ENCODE results near the gene PLA1A. TPM values are rescaled to one million over a fixed set of nuclear protein-coding genes. Genes with fewer than 3 reads are reported as not detected.

The PLA1A gene
- total and polyA plus RNA-seq, 2 donors (not counting 3 experiments of a cell fraction or from before 2014, with no cell fraction given) = 0.07 TPM; not detected in 1

GRCh38 chr3:119558626-119559317 lies 38.9 kb upstream of the PLA1A start:
- no peaks in the 10 kb centered on the region for H3K4me1 ChIP-seq (ENCODE audit: control insufficient read depth, extremely low read depth, insufficient read depth, low read length)
- no peak for DNase-seq (ENCODE audit: low read depth, low spot score)
- TF ChIP-seq GATA2 (IDR thresholded peaks at IDR 0.05; ENCODE audit: insufficient read depth, insufficient read length, low read depth, low read length) = no peak
- TF ChIP-seq, protein P1, sequence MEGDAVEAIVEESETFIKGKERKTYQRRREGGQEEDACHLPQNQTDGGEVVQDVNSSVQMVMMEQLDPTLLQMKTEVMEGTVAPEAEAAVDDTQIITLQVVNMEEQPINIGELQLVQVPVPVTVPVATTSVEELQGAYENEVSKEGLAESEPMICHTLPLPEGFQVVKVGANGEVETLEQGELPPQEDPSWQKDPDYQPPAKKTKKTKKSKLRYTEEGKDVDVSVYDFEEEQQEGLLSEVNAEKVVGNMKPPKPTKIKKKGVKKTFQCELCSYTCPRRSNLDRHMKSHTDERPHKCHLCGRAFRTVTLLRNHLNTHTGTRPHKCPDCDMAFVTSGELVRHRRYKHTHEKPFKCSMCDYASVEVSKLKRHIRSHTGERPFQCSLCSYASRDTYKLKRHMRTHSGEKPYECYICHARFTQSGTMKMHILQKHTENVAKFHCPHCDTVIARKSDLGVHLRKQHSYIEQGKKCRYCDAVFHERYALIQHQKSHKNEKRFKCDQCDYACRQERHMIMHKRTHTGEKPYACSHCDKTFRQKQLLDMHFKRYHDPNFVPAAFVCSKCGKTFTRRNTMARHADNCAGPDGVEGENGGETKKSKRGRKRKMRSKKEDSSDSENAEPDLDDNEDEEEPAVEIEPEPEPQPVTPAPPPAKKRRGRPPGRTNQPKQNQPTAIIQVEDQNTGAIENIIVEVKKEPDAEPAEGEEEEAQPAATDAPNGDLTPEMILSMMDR (IDR thresholded peaks at IDR 0.05; ENCODE audit: extremely low read depth in 1 of 2, insufficient read depth in 1 of 2, low read depth in 1 of 2, low read length in 2 of 2) = no peak
- TF ChIP-seq, protein P2, sequence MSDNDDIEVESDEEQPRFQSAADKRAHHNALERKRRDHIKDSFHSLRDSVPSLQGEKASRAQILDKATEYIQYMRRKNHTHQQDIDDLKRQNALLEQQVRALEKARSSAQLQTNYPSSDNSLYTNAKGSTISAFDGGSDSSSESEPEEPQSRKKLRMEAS (IDR thresholded peaks at IDR 0.05; ENCODE audit: insufficient read depth, insufficient read length) = no peak
- no peak for TF ChIP-seq POLR2AphosphoS5 (IDR thresholded peaks at IDR 0.05; ENCODE audit: insufficient read depth, low read depth, low read length)
- no peak for TF ChIP-seq JUN (IDR thresholded peaks at IDR 0.05; ENCODE audit: borderline replicate concordance, insufficient read depth, insufficient read length, low read depth)
- no peak for TF ChIP-seq POLR2A (IDR thresholded peaks at IDR 0.05; ENCODE audit: low read depth, low read length)
- TF ChIP-seq FOS (IDR thresholded peaks at IDR 0.05; ENCODE audit: borderline replicate concordance, insufficient read depth, low read length) = no peak
- no peak for TF ChIP-seq EZH2 (IDR thresholded peaks at IDR 0.05; ENCODE audit: borderline replicate concordance, low read depth, low read length, severe bottlenecking)
- no peak for TF ChIP-seq MYC (IDR thresholded peaks at IDR 0.05; ENCODE audit: low read depth, low read length)
- intact Hi-C loops (cut with micrococcal nuclease) (loop anchor here (10.0 kb wide), 1 partner anchor 284 kb away; no protein-coding TSS in a partner anchor), dilution Hi-C loops (cut with MboI; ENCODE audit: extremely low pct_ligation_motif_present, low sequenced_read_pairs) (no loop called here)
- no TSS peak for BruUV-seq (replicated peaks)
- H3K9me3 ChIP-seq (replicated peaks; ENCODE audit: control insufficient read depth, insufficient read depth, low read length) = no peaks in the 10 kb centered on the region
- FAIRE-seq = no peak
- H3K36me3 ChIP-seq (ENCODE audit: control insufficient read depth in 2 of 2, extremely low read depth in 1 of 2, insufficient read depth in 2 of 2, low read length in 2 of 2) = no peaks in the 10 kb centered on the region
- CTCF ChIA-PET = interaction anchor here (1.0 to 1.5 kb wide), 2 partner anchors 58 to 122 kb away, joined by 3 read pairs; no protein-coding TSS in a partner anchor
- H3K4me3 ChIP-seq (replicated peaks in 1 of 3; ENCODE audit: insufficient read depth in 1 of 3, low read depth in 1 of 3, low read length in 3 of 3) = no peak overlapping the region
- no peak overlapping the region for H2AFZ ChIP-seq (ENCODE audit: low read depth, low read length)
- no peak overlapping the region for H3K4me2 ChIP-seq (ENCODE audit: insufficient read depth, low read length)
- H3K79me2 ChIP-seq (ENCODE audit: control insufficient read depth, insufficient read depth, low read length) = no peaks in the 10 kb centered on the region
- no peaks in the 10 kb centered on the region for H4K20me1 ChIP-seq (replicated peaks; ENCODE audit: control insufficient read depth, extremely low read depth, insufficient read depth, low read length)
- POLR2A ChIA-PET = no interaction called here
- H3K9me1 ChIP-seq (replicated peaks; ENCODE audit: control insufficient read depth, extremely low read depth, insufficient read depth, low read length) = no peaks in the 10 kb centered on the region
- H3K9ac ChIP-seq (replicated peaks; ENCODE audit: extremely low read depth, insufficient read depth, low read length) = no peak overlapping the region
- peaks cover 0 to 13% of the 10 kb centered on the region in 2 experiments for H3K27me3 ChIP-seq (ENCODE audit: control insufficient read depth in 2 of 2, insufficient read depth in 2 of 2, low read length in 2 of 2)
- no peak overlapping the region for H3K27ac ChIP-seq (ENCODE audit: insufficient read depth, low read depth, low read length)

Measured in endothelial cell of umbilical vein (primary cell).